CD4-positive, alpha-beta T cell (primary cell): ENCODE measurements around the gene EVI5. TPM values are rescaled to one million over a fixed set of nuclear protein-coding genes. Genes with fewer than 3 reads are reported as not detected.
A peak's percentile ranks its signal among the peaks of the same experiment; 100 is the strongest.

Source experiments
- ATAC-seq: fragments of 200-7000 bp; cut with Tn5 transposase; one replicate; pipeline ENCODE4 v1.10.0; 2022; ENCODE audit warnings: mild to moderate bottlenecking; ENCODE audit not compliant: poor library complexity
- CTCF ChIA-PET: fragments of 350-600 bp; sonication (Branson Sonifier 250); formaldehyde crosslinking; loops from one replicate; lab custom pipeline; 2021; ENCODE audit warnings: antibody characterized with exemption, inconsistent platforms; lab: Charles Lee
- POLR2A ChIA-PET: fragments of 350-600 bp; sonication (Branson Sonifier 250); formaldehyde crosslinking; loops from one replicate; lab custom pipeline; 2021; ENCODE audit warnings: antibody characterized with exemption, inconsistent platforms; lab: Charles Lee
- DNase-seq, 14 experiments: peaks; one replicate each; pipeline ENCODE4 v3.0.0-alpha.2; 2013 to 2020; ENCODE audit warnings: mixed read lengths in 2 of 14
- H3K27ac ChIP-seq, 2 donors: one replicate each; pipeline versions ENCODE4 v1.5.1 to v1.7.0; 2013; ENCODE audit warnings: low read length in 2 of 2, low read depth in 1 of 2, mild to moderate bottlenecking in 1 of 2
- H3K27me3 ChIP-seq, 2 experiments: 1 replicate in 1 of 2; 2 replicates in 1 of 2; pipeline versions ENCODE4 v1.6.1 to v1.7.0; 2013; ENCODE audit warnings: low read length in 2 of 2, control low read depth in 1 of 2, mild to moderate bottlenecking in 1 of 2, moderate library complexity in 1 of 2; ENCODE audit not compliant: insufficient read depth in 2 of 2, control insufficient read depth in 1 of 2
- H3K36me3 ChIP-seq: one replicate; pipeline ENCODE4 v1.6.1; 2013; ENCODE audit warnings: low read length, control low read depth; ENCODE audit not compliant: insufficient read depth
- H3K4me1 ChIP-seq: one replicate; pipeline ENCODE4 v1.6.1; 2013; ENCODE audit warnings: low read length, control low read depth; ENCODE audit not compliant: insufficient read depth
- H3K4me3 ChIP-seq: one replicate; pipeline ENCODE4 v1.5.1; 2013; ENCODE audit warnings: mild to moderate bottlenecking, low read length, moderate library complexity
- H3K9me3 ChIP-seq, 2 experiments: 1 replicate in 1 of 2; 2 replicates in 1 of 2; pipeline versions ENCODE4 v1.6.1 to v1.7.0; 2013; ENCODE audit warnings: low read length in 2 of 2, mild to moderate bottlenecking in 2 of 2, control low read depth in 1 of 2, moderate library complexity in 1 of 2; ENCODE audit not compliant: control insufficient read depth in 1 of 2, insufficient read depth in 1 of 2
- H3K27ac Mint-ChIP-seq: one replicate; pipeline ENCODE4 v1.8.0; 2020; ENCODE audit warnings: mixed read lengths
- H3K27me3 Mint-ChIP-seq: one replicate; pipeline ENCODE4 v1.8.0; 2021; ENCODE audit warnings: mixed read lengths
- H3K36me3 Mint-ChIP-seq: one replicate; pipeline ENCODE4 v1.8.0; 2021; ENCODE audit warnings: low read depth, mixed read lengths
- H3K4me1 Mint-ChIP-seq: one replicate; pipeline ENCODE4 v1.8.0; 2021; ENCODE audit warnings: low read depth, mixed read lengths
- H3K4me3 Mint-ChIP-seq: one replicate; pipeline ENCODE4 v1.8.0; 2020; ENCODE audit warnings: mild to moderate bottlenecking, mixed read lengths
- H3K9me3 Mint-ChIP-seq: one replicate; pipeline ENCODE4 v1.8.0; 2020; ENCODE audit warnings: mixed read lengths
- intact Hi-C, 2 experiments: fragments of 100-400 bp; cut with DNase I in 1 of 2; cut with micrococcal nuclease in 1 of 2; formaldehyde crosslinking; loops; one replicate each; pipeline versions ENCODE4 v1.15.1 to v1.9.0; 2023 to 2025; cut with DNase I, micrococcal nuclease
- total RNA-seq, 174 experiments: library from RNA in 2 of 174; stranded (reverse) in 2 of 174; gene quantifications; one replicate each; pipeline ENCODE4 v1.2.3 and lab custom pipeline; 2021 to 2026
- TF ChIP-seq, protein P1 (sequence below): fragments of 200-600 bp; IDR thresholded peaks from one replicate; pipeline ENCODE4 v1.8.0; 2022; ENCODE audit warnings: antibody characterized with exemption, mild to moderate bottlenecking

EVI5 gene
- total RNA-seq, 2 experiments from 2014 or later: 1.8 to 2.0 TPM

- Mint-ChIP-seq H3K4me3 (peak overlapping the region; percentile 96), H3K4me1 (peaks cover 61% of the 10 kb centered on the region), H3K36me3 (peaks cover 60% of the 10 kb centered on the region), H3K9me3 (no peaks in the 10 kb centered on the region), H3K27me3 (no peaks in the 10 kb centered on the region), H3K27ac (peak overlapping the region; percentile 97)
- H3K4me1 ChIP-seq: peaks cover 31% of the 10 kb centered on the region
- intact Hi-C loops: loop anchor here in 1 of 2 experiments (5.0 to 10.0 kb wide), 6 partner anchors 350 to 1808 kb away; partner anchors contain the start of genes BTBD8, CCDC18, DNTTIP2 and DR1
- DNase-seq: peak in 4 of 14 experiments; percentile 5 to 46 (median 38)
- H3K9me3 ChIP-seq: no peaks in the 10 kb centered on the region
- CTCF ChIA-PET: interaction anchor here (0.5 to 2.4 kb wide), 22 partner anchors 9 to 347 kb away, joined by 3 to 31 read pairs (median 4); partner anchors contain the start of genes DIPK1A, EVI5 and MTF2
- ATAC-seq: peak; percentile 10
- peak overlapping the region; percentile 68 for H3K4me3 ChIP-seq
- TF ChIP-seq, protein P1, sequence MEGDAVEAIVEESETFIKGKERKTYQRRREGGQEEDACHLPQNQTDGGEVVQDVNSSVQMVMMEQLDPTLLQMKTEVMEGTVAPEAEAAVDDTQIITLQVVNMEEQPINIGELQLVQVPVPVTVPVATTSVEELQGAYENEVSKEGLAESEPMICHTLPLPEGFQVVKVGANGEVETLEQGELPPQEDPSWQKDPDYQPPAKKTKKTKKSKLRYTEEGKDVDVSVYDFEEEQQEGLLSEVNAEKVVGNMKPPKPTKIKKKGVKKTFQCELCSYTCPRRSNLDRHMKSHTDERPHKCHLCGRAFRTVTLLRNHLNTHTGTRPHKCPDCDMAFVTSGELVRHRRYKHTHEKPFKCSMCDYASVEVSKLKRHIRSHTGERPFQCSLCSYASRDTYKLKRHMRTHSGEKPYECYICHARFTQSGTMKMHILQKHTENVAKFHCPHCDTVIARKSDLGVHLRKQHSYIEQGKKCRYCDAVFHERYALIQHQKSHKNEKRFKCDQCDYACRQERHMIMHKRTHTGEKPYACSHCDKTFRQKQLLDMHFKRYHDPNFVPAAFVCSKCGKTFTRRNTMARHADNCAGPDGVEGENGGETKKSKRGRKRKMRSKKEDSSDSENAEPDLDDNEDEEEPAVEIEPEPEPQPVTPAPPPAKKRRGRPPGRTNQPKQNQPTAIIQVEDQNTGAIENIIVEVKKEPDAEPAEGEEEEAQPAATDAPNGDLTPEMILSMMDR: no peak
- H3K27me3 ChIP-seq: no peaks in the 10 kb centered on the region
- peak overlapping the region; percentile 85 to 92 for H3K27ac ChIP-seq
- H3K36me3 ChIP-seq: peaks cover 46% of the 10 kb centered on the region
- POLR2A ChIA-PET: interaction anchor here (0.6 to 2.4 kb wide), 22 partner anchors 10 to 1811 kb away, joined by 3 to 55 read pairs (median 5); partner anchors contain the start of genes DIPK1A, DNTTIP2, DR1 and EVI5
Observed at GRCh38 chr1:92832537-92833114, 47.7 kb upstream of the EVI5 start.

DNA sequence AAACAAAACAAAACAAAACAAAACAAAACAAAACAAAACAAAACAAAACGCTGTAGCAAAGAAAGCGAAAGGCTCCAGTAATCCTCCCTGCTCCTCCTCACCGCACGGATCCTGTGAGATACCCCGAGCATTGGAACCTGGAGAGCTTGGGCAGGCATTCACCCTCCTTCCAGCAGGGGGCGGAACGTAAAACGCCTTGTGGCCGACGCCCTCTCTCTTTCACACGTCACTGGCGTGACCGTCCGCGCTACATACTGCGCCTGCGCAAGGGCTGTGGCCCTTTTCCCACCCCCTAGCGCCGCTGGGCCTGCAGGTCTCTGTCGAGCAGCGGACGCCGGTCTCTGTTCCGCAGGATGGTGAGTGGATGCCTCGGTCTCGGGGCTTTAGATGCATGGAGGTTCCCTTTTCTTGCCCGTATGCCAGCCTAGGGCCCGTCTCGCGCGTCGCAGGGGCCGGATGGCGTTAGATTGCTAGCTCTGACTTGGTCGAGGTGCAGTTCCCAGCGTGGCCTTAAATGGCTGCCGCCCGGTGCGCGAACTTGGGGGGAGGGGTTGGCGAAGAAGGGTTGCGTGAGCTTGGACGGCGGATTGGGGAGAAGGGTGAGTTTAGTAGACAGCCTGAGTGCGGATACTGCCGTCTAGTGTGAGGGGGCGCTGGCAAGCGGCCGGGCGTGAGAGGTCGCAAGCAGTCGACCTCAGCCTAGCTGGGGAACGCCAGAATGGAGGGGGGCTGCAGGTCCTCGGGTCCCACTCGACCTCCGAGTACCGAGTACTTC, 47.0 kb upstream of the EVI5 start, which contains the start of gene RPL5:
Gene RPL5, plus strand, starts transcription at position 279 of the 775 bp plus-strand sequence. Its CDS starts 75 bp downstream, at position 354.
- H3K36me3 ChIP-seq: peaks cover 39% of the 10 kb centered on the region
- Mint-ChIP-seq H3K9me3 (no peaks in the 10 kb centered on the region), H3K4me1 (peaks cover 54% of the 10 kb centered on the region), H3K4me3 (peak within 1 kb of the TSS; percentile 96), H3K27me3 (no peaks in the 10 kb centered on the region), H3K36me3 (peaks cover 53% of the 10 kb centered on the region), H3K27ac (peak within 1 kb of the TSS; percentile 97)
- ATAC-seq (peak; percentile 81), DNase-seq (peak; percentile 94 to 99 (median 96))
- TF ChIP-seq, protein P1: peak; percentile 97
- H3K9me3 ChIP-seq: no peaks in the 10 kb centered on the region
- no peaks in the 10 kb centered on the region for H3K27me3 ChIP-seq
- CTCF ChIA-PET: interaction anchor here (0.5 to 2.4 kb wide), 34 partner anchors 10 to 1013 kb away, joined by 3 to 31 read pairs (median 4); partner anchors contain the start of genes DIPK1A, DR1, EVI5 and MTF2
- intact Hi-C loops: loop anchor here in 1 of 2 experiments (5.0 to 10.0 kb wide), 6 partner anchors 350 to 1807 kb away; partner anchors contain the start of genes BTBD8, CCDC18, DNTTIP2 and DR1
- peak within 1 kb of the TSS; percentile 68 for H3K4me3 ChIP-seq
- H3K27ac ChIP-seq: peak within 1 kb of the TSS; percentile 85 to 92
- POLR2A ChIA-PET: interaction anchor here (0.6 to 2.4 kb wide), 28 partner anchors 10 to 1810 kb away, joined by 3 to 55 read pairs (median 5); partner anchors contain the start of genes DIPK1A, DNTTIP2, DR1 and EVI5
- peaks cover 31% of the 10 kb centered on the region for H3K4me1 ChIP-seq

DNA sequence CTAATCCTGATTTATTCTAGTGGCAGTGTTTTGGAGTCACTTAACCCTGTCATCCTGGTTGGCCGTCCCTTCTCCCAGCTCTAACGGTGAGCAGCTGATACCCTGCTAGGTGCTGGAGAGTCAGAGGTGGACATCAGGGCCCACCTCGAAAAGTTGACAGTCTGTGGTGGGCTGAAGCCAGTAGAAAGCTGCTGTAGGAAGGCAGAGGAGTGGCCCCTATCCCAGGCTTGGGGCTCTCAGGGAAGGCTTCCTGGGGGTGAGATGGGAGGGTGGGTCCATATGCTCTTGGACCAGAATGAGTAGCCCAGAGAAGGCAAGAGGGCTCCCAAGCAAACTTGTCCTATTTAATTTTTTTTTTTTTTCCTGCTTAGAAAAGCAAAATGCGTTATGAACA, 46.5 kb upstream of the EVI5 start:
- intact Hi-C loops: loop anchor here in 1 of 2 experiments (5.0 to 10.0 kb wide), 6 partner anchors 351 to 1807 kb away; partner anchors contain the start of genes BTBD8, CCDC18, DNTTIP2 and DR1

More for the DNA sequence above, 46.5 kb upstream of the EVI5 start:
- H3K36me3 ChIP-seq: peaks cover 34% of the 10 kb centered on the region
- peak overlapping the region; percentile 68 for H3K4me3 ChIP-seq
- DNase-seq: peak in 1 of 14 experiments; percentile 33
- Mint-ChIP-seq H3K4me3 (peak overlapping the region; percentile 96), H3K4me1 (peaks cover 48% of the 10 kb centered on the region), H3K9me3 (no peaks in the 10 kb centered on the region), H3K27me3 (no peaks in the 10 kb centered on the region), H3K27ac (peak overlapping the region; percentile 97), H3K36me3 (peaks cover 47% of the 10 kb centered on the region)
- no peaks in the 10 kb centered on the region for H3K9me3 ChIP-seq
- ATAC-seq: no peak
- TF ChIP-seq, protein P1: no peak
- ChIA-PET POLR2A (interaction anchor here (0.8 to 2.4 kb wide), 23 partner anchors 11 to 1810 kb away, joined by 3 to 55 read pairs (median 5); partner anchors contain the start of genes DIPK1A, DNTTIP2, DR1 and EVI5), CTCF (interaction anchor here (0.5 to 2.4 kb wide), 30 partner anchors 10 to 1013 kb away, joined by 3 to 31 read pairs (median 4); partner anchors contain the start of genes DIPK1A, DR1, EVI5 and MTF2)
- H3K27ac ChIP-seq: no peak overlapping the region
- H3K27me3 ChIP-seq: no peaks in the 10 kb centered on the region
- peaks cover 30% of the 10 kb centered on the region for H3K4me1 ChIP-seq
